IPS-20b (cell line): ENCODE results near the gene SIX4.
A peak's percentile ranks its signal among the peaks of the same experiment; 100 is the strongest.
"Not testable (repeated sequence)": the region's sequence is repeated elsewhere in the genome, so short reads cannot be mapped to it uniquely, and the experiment has no call there.

ENCODE experiments used
- H3K27ac ChIP-seq: one replicate; pipeline ENCODE4 v1.5.1; 2013; ENCODE audit warnings: low read length
- H3K27me3 ChIP-seq: 2 replicates; pipeline ENCODE4 v1.6.1; 2013; ENCODE audit warnings: mild to moderate bottlenecking, low read length, inconsistent platforms; ENCODE audit not compliant: insufficient read depth
- H3K36me3 ChIP-seq: 2 replicates; pipeline ENCODE4 v1.6.1; 2013; ENCODE audit warnings: low read depth, mild to moderate bottlenecking, inconsistent platforms, low read length, moderate library complexity; ENCODE audit not compliant: insufficient read depth
- H3K4me1 ChIP-seq: 2 replicates; pipeline ENCODE4 v1.6.1; 2013; ENCODE audit warnings: mild to moderate bottlenecking, control low read depth, inconsistent platforms, low read length, moderate library complexity; ENCODE audit not compliant: insufficient read depth
- H3K4me3 ChIP-seq: 2 replicates; pipeline ENCODE4 v1.5.1; 2013; ENCODE audit warnings: mild to moderate bottlenecking, low read length, inconsistent platforms
- H3K9ac ChIP-seq: 2 replicates; pipeline ENCODE4 v1.6.1; 2013; ENCODE audit warnings: low read depth, mild to moderate bottlenecking, inconsistent platforms, low read length, moderate library complexity
- H3K9me3 ChIP-seq: 2 replicates; pipeline ENCODE4 v1.6.1; 2013; ENCODE audit warnings: mild to moderate bottlenecking, low read depth, low read length, inconsistent platforms; ENCODE audit not compliant: insufficient read depth

Gene SIX4

GRCh38 chr14:60738843-60739508 lies 14.8 kb upstream of the SIX4 start:
- no peak overlapping the region for H3K4me3 ChIP-seq
- no peaks in the 10 kb centered on the region for H3K27me3 ChIP-seq
- no peaks in the 10 kb centered on the region for H3K9me3 ChIP-seq
- no peak overlapping the region for H3K9ac ChIP-seq
- H3K4me1 ChIP-seq: peaks cover 6% of the 10 kb centered on the region; the same call in 1 of the 2 replicates
- H3K36me3 ChIP-seq: no peaks in the 10 kb centered on the region
- H3K27ac ChIP-seq: no peak overlapping the region

- Histone ChIP-seq H3K27me3 (peaks cover 8% of the 10 kb centered on the region; the same call in 1 of the 2 replicates), H3K36me3 (no peaks in the 10 kb centered on the region), H3K9ac (no peak overlapping the region; the same call in 1 of the 2 replicates), H3K9me3 (no peaks in the 10 kb centered on the region), H3K4me1 (peaks cover 6% of the 10 kb centered on the region; the same call in 1 of the 2 replicates), H3K27ac (no peak overlapping the region), H3K4me3 (peak overlapping the region; percentile 100)
Observed at GRCh38 chr14:60736494-60736893, 12.3 kb upstream of the SIX4 start.

GRCh38 chr14:60735416-60735815 lies 11.3 kb upstream of the SIX4 start:
- H3K27me3 ChIP-seq: peaks cover 8% of the 10 kb centered on the region; the same call in 1 of the 2 replicates
- H3K27ac ChIP-seq: peak overlapping the region; percentile 97
- H3K4me3 ChIP-seq: peak overlapping the region; percentile 100
- no peaks in the 10 kb centered on the region for H3K36me3 ChIP-seq
- peak overlapping the region; percentile 99 for H3K9ac ChIP-seq
- H3K4me1 ChIP-seq: peaks cover 6% of the 10 kb centered on the region; the same call in 1 of the 2 replicates
- no peaks in the 10 kb centered on the region for H3K9me3 ChIP-seq

GRCh38 chr14:60734465-60735242 lies 10.5 kb upstream of the SIX4 start, which contains the start of gene MNAT1:
Gene MNAT1, plus strand, starts transcription at chr14:60734761. Its CDS starts 102 bp downstream, at chr14:60734863.
- H3K4me1 ChIP-seq: peaks cover 6% of the 10 kb centered on the region; the same call in 1 of the 2 replicates
- H3K27ac ChIP-seq: peak within 1 kb of the TSS; percentile 97
- H3K9ac ChIP-seq: peak within 1 kb of the TSS; percentile 99
- no peaks in the 10 kb centered on the region for H3K9me3 ChIP-seq
- peaks cover 8% of the 10 kb centered on the region; the same call in 1 of the 2 replicates for H3K27me3 ChIP-seq
- H3K4me3 ChIP-seq: peak within 1 kb of the TSS; percentile 100
- H3K36me3 ChIP-seq: no peaks in the 10 kb centered on the region

- H3K9ac ChIP-seq: no peak overlapping the region
- no peaks in the 10 kb centered on the region for H3K36me3 ChIP-seq
- H3K9me3 ChIP-seq: no peaks in the 10 kb centered on the region
- no peak overlapping the region for H3K4me3 ChIP-seq
- H3K27ac ChIP-seq: no peak overlapping the region
- H3K27me3 ChIP-seq: peaks cover 8% of the 10 kb centered on the region; the same call in 1 of the 2 replicates
- peaks cover 6% of the 10 kb centered on the region; the same call in 1 of the 2 replicates for H3K4me1 ChIP-seq
Observed at GRCh38 chr14:60732840-60733483, 8.8 kb upstream of the SIX4 start.

GRCh38 chr14:60731291-60731690 lies 7.1 kb upstream of the SIX4 start:
- H3K27me3 ChIP-seq, H3K4me1 ChIP-seq, H3K4me3 ChIP-seq, H3K27ac ChIP-seq, H3K9me3 ChIP-seq, H3K9ac ChIP-seq, H3K36me3 ChIP-seq: not testable (repeated sequence)

DNA sequence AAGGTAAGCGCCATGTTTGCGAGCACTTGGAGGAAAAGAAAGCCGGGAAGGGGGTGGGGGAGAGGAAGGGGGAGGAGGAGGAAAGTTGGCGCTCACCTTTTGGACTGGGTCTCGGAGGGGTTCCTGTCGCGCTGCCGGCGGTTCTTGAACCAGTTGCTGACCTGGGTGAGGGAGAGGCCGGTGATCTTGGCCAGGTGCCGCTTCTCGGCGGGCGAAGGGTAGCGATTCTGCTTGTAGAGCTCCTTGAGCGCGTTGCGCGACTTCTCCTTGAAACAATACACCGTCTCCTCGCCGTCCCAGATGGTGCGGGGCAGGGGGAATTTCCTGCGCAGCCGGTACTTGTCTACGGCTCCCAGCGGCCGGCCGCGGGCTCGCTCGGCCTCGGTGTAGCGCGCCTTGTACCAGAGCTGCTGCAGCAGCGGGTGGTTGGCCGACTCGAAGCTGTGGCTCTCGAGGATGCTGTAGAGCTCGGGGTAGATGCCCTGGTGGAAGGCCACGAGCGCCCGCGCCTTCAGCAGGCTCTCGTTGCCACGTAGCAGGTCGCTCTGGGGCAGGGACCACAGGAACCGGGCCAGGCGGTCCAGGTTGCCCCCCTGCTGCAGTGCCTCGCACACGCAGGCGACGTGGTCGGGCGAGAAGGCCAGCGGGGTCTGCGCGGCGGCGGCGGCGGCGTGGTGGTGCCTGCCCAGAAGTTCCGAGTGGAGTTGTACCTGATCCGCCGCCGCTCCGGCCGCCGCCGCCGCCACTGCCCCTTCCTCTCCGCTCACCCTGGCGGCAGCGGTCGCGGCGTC lies 840 bp downstream of the SIX4 start:
- H3K36me3 ChIP-seq: peaks cover 21% of the 10 kb centered on the region
- H3K27me3 ChIP-seq: peaks cover 18% of the 10 kb centered on the region
- no peaks in the 10 kb centered on the region for H3K9me3 ChIP-seq
- peak overlapping the region; percentile 95 for H3K4me3 ChIP-seq
- H3K9ac ChIP-seq: peak overlapping the region; percentile 90
- peaks cover 14% of the 10 kb centered on the region for H3K4me1 ChIP-seq
- H3K27ac ChIP-seq: peak overlapping the region; percentile 35

- Histone ChIP-seq H3K9ac (peak overlapping the region; percentile 90; the same call in 1 of the 2 replicates), H3K27me3 (peaks cover 18% of the 10 kb centered on the region), H3K4me3 (peak overlapping the region; percentile 95), H3K9me3 (no peaks in the 10 kb centered on the region), H3K36me3 (peaks cover 29% of the 10 kb centered on the region), H3K27ac (no peak overlapping the region), H3K4me1 (peaks cover 14% of the 10 kb centered on the region)
Observed at GRCh38 chr14:60722357-60723115, 1.6 kb downstream of the SIX4 start.

- Histone ChIP-seq H3K27ac (no peak overlapping the region), H3K9me3 (no peaks in the 10 kb centered on the region), H3K36me3 (peaks cover 34% of the 10 kb centered on the region), H3K4me1 (peaks cover 14% of the 10 kb centered on the region), H3K4me3 (peak overlapping the region; percentile 95), H3K27me3 (peaks cover 18% of the 10 kb centered on the region), H3K9ac (peak overlapping the region; percentile 90; the same call in 1 of the 2 replicates)
Observed at GRCh38 chr14:60722107-60722356, 2.1 kb downstream of the SIX4 start.

DNA sequence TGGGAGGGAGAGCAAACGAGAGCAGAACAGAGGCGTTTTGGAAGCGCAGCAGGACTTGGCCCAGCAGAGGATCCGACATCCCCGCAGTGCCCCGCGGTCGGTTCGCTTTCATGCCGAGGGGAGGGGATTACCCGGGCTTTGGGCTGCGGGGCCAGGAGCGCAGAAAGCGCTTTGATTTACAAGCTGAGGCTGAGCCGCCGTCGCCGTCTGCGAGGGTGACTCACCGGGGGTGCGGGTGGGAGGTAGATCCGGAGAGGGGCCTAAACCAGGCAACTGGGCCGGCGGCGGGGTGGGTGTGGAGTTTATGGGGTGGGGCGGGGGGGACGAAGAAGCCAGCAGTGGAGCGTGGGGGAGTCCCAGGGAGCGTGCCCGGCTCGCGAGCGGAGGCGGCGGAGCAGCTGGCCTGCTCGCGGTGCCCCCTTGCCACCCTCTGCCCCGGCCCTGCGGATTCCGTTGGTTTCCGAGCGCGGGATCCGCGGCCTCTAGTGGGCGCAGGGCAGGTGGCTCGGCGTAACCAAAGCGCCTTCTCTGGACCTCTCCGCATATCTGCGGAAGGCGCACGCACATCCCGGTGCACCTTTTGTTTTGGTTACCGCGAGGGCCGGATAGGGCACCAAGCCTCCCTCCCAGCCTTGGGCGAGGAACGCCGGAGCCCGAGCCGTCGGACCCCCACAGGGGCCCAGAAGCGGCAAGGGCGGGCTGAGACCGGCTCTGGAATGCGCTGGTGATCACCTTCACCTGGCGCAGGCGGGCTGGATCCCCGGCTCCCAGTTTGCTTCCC lies 2.6 kb downstream of the SIX4 start:
- H3K27me3 ChIP-seq: peaks cover 18% of the 10 kb centered on the region
- H3K27ac ChIP-seq: no peak overlapping the region
- H3K9me3 ChIP-seq: no peaks in the 10 kb centered on the region
- peaks cover 34% of the 10 kb centered on the region for H3K36me3 ChIP-seq
- peak overlapping the region; percentile 95 for H3K4me3 ChIP-seq
- H3K4me1 ChIP-seq: peaks cover 14% of the 10 kb centered on the region
- H3K9ac ChIP-seq: peak overlapping the region; percentile 90; the same call in 1 of the 2 replicates
